Measurements from ENCODE around the gene S100A16.

DNA sequence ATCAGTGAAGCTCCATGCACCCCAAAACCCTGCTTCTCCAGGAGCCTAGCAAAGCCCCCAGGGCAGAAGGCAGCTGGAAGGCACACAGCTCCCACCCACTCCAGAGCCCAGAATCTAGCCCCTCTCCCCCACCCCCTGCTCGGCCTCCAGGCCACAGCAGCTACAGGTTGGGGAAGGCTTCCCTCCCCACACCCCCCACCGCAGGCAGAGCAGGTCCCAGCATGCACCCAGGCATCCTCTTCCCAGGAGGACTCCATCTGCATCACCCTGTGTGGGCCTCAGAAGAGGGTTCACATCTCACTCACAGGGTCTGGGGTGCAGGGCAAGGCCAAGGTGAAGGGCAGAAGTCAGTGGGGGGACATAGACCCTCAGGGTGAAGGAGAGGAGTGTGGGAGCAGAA is 2.5 kb upstream of the S100A16 start:
- no peak for TF ChIP-seq CTCF (IDR thresholded peaks at IDR 0.05 in 2 of 3, conservative IDR thresholded peaks at IDR 0.05 in 1 of 3; ENCODE audit: insufficient read depth in 2 of 3, low read depth in 1 of 3, low read length in 3 of 3)
- no peak for TF ChIP-seq RBM39 (optimal IDR thresholded peaks at IDR 0.05; ENCODE audit: low read depth, low read length)
- TF ChIP-seq RAD51 (IDR thresholded peaks at IDR 0.05; ENCODE audit: borderline replicate concordance, low read depth) = no peak
- no peak for TF ChIP-seq ZSCAN29 (IDR thresholded peaks at IDR 0.05)
- no peak for TF ChIP-seq E2F1 (CRISPR knock-in tag; IDR thresholded peaks at IDR 0.05)
- TF ChIP-seq KLF16 (IDR thresholded peaks at IDR 0.05) = no peak
- no peak for TF ChIP-seq SMC3 (conservative IDR thresholded peaks at IDR 0.05; ENCODE audit: insufficient read depth, low read depth, low read length)
- TF ChIP-seq ZNF766 (CRISPR knock-in tag; conservative IDR thresholded peaks at IDR 0.05) = no peak
- TF ChIP-seq ZNF175 (CRISPR knock-in tag; IDR thresholded peaks at IDR 0.05; ENCODE audit: low read depth) = no peak
- TF ChIP-seq EP300 (IDR thresholded peaks at IDR 0.05; ENCODE audit: low read length) = no peak

Measured in K562 (cell line).